Stimulated activated CD4-positive, alpha-beta T cell treated with anti-CD3 and anti-CD28 coated beads, Interleukin-15, amount 100 ng/mL, for 1 hour (primary cell): ENCODE data around the gene TCEAL1.
"Not testable (repeated sequence)": the region's sequence is repeated elsewhere in the genome, so short reads cannot be mapped to it uniquely, and the experiment has no call there.

Experiments
- DNase-seq, 2 donors: peaks; one replicate each; pipeline ENCODE4 v3.0.0-alpha.2; 2020; ENCODE audit warnings: low read depth in 1 of 2, low spot score in 1 of 2

TCEAL1 gene

DNA sequence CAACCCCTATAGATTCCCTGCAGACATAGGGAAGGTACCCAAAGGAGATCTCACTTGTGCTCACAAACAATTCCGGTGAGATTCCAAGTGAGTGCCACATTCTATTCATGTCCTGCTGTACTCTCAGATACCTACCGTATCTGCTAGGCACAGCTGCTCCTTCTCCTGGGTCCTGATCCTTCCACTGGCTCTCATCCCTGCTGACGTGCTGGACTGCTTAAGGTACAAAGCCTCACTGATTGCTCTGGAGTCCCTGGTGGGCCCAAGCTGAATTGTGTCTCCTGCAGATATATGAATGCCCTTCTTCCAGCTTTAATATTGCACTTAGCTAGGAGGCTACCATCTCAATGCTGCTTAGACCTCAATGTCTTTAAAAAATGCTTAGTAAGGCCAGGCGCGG lies 2.4 kb downstream of the TCEAL1 start:
- DNase-seq = no peak

DNA sequence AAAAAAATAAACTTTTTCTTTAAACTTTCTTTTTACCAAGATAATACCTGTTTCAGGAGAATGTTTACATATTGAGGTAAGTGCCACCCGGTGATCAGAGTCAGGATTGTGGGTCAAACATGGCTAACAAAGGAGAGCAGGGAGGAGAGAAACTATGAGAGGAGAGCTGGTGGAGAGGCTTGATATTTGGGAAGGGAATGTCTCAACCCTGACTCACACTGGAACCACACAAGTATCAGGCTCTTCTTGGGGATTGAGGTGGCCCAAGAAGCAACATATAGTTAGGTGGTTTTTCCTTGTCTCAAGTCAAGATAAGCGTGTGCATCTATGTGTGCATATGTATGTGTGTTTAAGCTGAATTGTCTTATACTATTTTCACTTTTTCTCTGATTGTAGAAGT lies 6.7 kb downstream of the TCEAL1 start:
- DNase-seq = no peak

DNA sequence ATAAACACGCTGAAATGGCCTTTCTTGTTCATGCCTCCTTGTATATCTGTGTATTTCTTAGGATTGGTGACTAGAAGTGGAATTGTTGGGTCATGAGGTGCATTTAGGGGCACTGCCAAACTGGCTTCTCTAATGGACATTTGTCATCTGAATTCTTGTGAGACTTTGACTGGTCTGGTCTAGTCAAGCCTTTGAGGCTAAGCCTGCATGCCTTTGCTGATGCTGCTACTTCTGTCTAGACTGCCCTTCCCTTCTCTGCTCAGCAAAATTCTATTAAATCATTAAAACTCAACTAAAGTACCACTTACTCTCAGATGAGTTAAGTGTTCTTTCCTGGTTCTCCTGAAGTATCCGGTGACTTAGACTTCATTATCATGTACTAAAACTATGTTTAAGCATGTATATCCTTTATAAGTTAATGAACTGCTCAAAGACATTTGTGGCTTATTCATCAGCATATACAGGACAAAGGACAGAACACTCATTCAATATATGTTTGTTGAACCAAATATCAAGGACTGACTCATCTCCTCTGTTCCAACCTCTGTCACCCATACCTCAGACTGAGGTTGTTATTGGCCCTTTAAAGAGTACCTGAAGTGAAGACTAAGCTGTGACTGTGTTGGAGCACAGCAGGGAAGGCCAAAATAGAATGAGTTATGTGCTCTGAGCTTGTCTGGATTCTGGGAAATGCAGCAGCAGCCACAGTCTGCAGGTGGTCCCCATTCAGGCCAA lies 9.0 kb downstream of the TCEAL1 start:
- no peak for DNase-seq

DNA sequence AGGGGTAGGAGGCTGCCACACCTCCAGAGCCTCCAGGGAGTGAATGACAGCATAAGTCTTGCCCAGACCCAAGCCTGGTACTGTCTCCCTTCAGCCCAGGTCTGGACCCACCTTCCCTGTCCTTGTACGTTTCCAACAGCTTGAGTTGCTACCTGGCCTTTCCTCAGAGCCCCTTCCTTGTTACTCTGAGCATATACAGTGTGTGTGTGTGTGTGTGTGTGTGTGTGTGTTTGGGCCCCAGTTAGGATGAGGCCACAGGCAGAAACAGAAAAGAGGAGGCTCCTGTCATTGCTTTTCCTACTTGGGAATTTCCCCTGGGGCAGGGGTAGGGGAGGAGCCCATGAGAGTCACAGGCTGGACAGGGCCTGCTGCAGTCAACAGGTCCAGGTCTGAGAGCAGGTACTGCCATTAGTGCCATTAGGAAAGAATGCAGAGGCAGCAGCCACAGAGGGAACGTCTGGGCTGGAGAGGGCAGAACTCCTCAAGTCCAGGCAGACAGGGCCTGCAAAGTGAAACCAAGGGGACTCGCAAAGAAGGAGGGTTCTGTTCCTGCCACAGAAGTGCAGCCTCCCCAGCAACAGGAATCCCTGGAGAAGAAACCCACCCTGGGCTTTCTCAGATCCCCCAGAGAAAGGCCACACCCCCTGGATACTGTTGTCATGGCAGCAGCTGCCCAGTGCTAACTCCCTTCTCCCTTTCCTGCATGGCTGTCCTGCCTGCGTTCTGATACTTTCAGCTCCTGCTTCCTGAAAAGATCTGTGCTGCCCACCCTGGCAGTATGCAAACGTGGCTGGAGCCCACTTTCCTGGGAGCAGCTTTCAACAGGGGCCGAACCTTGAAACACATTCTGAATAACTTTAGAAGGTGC lies 9.9 kb downstream of the TCEAL1 start:
- DNase-seq = not testable (repeated sequence)

DNA sequence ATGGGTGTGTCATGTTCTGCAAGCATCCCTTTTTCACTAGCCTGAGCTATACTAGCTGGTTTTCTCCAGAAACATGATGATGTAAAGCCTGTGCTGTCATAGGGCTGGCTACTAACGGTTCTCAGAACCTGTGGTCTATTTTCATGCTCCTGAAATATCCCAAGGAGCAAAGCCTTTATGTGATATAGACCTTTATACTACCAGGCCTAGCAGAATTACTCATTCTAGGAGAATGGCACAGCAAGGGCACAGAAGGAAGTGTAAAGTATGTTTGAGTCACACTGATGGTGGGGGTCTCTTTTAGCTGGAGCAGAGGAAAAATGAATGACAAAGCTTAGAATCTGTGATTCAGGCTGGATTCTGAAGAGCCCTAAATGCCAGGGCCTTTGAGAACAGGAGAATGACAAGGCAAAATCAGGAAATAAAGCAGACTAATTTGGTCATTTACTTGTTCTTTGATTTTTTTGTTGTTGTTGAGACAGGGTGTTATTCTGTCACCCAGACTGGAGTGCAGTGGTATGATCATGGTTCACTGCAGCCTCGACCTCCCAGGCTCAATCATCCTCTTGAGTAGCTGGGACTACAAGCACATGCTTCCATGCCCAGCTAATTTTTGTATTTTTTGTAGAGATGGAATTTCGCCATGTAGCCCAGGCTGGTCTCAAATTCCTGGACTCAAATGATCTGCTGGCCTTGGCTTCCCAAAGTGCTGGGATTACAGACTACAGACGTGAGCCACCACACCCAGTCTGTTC lies 11.8 kb downstream of the TCEAL1 start:
- DNase-seq = no peak

DNA sequence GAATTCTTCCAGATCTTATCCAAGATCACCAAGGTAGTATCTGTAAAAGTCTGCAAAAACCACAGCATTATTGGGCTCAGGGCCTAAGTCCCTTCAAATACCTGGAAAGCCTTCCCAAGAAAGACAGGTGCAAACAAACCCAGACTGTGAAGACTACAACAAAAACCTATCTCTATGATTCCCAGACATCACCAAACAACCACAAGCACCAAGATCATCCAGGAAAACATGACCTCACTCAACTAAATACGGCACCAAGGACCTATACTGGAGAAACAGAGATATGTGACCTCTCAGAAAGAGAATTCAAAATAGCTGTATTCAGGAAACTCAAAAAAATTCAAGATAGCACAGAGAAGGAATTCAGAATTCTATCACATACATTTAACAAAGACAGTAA lies 15.3 kb downstream of the TCEAL1 start:
- DNase-seq = no peak

DNA sequence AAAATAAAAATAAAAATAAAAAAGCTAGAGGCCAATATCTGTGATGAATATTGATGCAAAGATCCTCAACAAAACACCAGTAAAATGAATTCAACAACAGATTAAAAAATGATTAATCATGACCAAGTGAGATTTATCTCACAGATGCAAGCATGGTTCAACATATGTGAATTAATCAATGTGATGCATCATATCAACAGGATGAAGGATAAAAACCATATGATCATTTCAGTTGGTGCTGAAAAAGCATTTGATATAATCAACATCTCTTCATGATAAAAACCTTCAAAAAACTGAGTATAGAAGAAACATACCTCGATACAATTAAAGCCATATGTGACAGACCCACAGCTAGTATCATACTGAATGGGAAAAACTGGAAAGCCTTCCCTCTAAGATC lies 18.9 kb downstream of the TCEAL1 start:
- no peak for DNase-seq

DNA sequence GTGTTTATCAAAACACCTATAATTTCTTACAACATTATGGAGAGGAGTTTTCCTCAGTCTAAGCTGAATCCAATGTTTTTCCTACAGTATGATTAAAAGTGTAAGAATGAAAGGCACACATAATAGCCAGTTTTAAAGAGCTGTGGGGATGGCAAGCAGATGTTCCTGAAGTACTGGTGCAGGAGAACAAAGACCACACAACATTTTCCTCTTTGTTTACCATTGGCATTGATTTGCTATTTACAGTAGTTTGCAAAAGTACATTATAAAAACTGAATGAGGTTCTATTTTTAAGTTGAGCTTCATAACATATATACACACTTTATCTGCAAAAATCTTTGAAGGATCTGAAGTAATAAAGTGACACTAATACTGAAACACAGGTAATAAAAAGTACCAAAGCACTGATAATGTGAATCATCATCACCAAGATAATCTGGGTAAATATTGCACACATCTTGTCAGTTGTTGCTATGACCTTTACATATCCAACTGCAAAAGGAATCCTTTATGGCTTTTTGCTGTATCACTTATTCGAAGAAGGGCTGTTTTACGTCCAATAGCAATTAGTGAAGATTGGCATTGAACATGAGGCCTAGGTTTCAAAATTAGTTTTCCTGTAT lies 22.5 kb downstream of the TCEAL1 start:
- DNase-seq = no peak

DNA sequence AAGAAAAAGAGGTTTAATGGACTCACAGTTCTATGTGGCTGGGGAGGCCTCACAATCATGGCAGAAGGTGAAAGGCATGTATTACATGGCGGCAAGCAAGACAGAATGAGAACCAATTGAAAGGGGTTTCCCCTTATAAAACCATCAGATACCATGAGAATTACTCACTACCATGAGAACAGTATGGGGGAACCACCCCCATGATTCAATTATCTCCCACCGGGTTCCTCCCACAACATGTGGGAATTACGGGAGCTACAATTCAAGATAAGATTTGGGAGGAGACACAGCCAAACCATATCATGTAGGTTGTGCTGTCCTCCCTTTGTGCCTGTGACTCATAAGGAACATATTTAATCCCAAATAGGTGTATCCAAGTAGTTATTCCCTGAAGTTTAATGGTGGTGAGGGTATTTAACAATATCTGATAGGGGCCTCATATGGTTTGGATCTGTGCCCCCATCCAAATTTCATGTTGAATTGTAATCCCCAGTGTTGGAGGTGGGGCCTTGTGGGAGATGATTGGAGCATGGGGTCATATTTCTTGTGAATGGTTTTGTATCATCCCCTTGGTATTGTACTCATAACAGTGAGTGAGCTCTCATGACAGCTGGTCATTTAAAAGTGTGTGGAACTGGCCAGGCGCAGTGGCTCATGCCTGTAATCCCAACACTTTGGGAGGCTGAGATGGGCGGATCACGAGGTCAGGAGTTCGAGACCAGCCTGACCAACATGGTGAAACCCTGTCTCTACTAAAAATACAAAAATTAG lies 26.6 kb downstream of the TCEAL1 start:
- not testable (repeated sequence) for DNase-seq

DNA sequence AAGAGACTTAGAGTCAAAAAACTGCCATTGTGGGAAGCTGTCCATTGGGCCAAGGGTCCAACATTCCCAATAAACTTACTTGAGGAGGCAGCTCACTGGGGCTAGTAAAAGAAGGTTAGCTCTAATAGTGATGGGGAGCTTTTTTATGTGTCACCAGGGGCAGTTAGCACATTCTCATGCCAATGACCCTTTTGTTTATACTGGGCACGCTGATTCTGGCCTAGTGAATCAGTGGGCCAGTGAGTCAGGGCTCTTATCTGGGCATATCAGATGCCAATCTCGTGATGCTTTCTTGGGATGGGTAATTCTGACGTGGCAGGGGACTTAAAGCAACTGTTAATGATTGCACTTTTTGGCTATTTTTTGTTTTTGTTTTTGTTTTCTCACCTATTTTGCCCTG lies 27.8 kb downstream of the TCEAL1 start:
- no peak for DNase-seq

DNA sequence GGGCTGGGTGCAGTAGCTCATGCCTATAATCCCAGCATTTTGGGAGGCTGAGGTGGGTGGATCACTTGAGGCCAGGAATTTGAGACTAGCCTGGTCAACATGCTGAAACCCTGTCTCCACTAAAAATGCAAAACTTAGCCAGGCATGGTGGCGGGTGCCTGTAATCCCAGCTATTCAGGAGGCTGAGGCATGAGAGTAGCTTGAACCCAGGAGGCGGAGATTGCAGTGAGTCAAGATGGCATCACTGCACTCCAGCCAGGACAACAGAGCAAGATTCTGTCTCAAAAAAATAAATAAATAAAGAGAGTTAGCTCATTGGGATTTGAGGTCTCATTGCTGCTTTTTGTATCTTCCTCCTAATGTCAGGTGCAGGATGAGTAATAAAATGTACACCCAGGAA lies 28.3 kb downstream of the TCEAL1 start:
- not testable (repeated sequence) for DNase-seq

DNA sequence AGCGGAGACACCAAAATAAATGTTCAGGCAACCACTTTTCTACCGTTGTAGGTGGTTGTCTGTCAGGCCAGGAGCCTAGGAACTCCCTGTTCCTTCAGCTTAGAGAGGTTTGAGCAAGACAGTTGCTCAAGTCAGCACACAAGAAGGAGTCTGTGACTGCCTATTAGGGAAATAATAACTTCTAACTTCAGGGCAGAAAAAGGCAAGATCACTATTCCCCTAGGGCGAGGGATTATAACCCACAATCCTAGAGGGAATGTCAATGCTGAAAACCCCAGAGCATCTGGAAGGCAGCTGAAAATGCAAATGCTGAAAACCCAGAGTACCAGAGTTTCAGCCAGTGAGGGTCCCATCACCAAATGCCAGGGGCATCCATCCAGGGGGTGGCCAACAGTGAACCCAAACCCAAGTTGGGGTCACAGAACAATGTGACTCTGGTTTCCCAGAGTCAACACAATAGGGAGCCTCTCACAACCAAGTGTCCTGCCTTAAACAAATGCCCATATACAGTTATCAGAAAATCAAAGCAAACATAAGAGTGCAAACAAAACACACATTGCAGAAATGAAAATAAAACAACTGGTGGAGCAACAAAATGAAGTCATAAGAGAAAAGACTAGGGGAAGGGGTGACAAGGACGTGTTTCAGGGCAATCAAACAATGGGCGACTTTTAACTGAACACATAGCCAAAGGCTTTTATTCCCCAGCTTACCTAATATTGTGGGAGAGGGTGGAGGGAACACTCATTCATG lies 30.1 kb downstream of the TCEAL1 start:
- DNase-seq = no peak

DNA sequence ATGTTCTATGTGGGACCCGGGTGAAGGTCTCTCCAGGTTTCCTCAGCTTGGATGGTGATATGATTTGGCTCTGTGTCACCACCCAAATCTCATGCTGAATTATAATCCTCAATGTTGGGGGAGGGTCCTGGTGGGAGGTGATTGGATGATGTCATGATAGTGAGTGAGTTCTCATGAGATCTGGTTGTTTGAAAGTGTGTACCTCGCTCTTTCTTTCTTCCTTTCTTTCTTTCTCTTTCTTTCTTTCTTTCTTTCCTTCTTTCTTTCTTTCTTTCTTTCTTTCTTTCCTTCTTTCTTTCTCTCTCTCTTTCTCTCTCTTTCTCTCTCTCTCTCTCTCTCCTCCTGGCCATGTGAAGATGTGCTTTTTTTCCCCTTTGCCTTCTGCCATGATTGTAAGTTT lies 30.7 kb downstream of the TCEAL1 start:
- DNase-seq = not testable (repeated sequence)

DNA sequence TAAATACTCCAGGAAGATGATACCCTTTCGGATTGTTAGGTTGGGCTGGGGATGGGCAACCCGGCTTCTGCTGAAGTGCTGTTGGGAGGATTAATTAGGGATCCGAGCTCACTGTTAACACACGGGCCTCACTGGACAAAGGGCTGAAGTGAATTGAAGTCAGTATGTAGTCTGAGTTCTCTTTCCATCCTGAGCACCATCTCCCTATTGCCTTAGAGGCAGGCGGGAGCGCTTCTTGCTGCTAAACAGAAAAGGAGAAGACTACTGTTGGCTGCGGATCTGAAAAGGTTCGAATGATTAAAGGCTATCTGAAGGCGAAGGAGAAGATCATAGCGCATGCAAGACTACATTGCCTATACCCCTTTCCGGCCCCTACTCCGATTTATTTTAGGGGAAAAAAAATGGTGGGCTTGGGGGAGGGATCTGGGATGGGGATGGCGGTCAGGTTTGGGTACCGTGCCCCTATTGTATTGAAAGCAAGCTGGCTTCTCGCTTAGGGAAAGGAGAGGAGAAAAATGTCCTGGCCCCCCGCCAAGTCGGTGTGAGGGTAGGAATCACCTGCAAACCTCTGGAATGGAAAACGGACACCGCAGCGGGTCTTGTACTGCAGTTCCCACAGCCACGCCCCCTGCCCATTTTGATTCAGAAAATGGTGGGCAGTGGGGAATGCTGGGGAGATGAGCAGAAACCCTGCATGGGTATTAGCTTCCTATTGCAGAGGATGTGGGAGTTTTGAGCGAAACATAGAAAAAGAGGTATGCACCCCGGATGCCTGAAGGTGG lies 35.4 kb downstream of the TCEAL1 start:
- no peak for DNase-seq

DNA sequence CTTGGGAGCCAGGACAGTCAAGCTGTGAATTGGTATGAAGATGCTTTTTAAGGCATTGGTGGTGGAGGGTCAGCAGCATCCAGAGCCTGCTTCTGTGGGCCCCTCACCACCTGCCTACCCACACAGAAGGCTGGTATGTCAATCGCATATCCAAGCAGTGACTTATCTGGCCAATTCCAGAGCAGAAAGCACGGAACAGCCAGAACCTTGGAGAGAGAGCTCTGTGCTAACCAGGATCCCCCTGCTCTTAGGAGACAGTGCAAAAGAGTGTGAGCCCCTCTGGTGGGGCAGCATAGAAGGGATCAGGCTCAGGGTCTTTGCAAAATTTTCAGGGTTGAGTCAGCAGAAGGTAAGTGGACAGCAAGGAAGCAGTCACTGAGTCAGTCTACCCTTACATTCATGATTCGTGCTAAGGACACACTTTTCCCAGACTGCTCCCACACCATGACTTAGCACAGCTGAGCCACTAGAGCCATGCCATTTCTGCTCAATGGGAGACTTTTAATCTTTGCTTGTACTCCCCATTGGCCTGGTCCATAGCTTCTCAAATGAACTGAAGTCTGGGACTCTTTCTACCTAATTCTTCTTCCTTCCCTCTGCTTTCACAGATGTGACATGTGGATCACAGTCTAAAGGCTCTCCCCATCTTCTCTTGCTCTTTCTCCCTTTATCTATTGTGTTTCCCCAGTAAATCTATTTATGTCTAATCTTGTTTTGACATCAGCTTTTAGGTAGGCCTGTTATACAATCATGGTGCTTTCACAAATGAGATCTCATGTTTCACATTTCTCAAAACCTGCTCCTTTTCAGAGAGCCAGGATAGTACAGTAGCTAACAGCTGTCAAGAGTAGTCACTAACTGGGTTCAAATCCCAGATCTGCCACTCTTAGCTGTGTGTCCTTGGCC lies 37.7 kb downstream of the TCEAL1 start:
- DNase-seq = no peak

DNA sequence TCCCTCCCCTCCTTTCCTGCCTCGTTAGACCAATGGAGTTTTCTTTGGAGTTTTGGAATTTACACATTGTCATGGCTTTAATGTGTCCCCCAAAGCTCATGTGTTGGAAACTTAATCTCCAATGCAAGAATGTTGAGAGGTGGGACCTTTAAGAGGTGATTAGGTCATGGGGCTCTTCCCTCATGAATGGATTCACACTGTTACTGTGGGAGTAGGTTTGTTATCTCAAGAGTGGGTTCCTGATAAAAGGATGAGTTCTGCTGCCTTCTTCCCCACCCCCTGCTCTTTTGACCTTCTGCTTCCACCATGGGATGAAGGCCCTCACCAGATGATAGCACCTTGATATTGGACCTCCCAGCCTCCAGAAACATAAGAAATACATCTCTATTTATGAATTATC lies 41.0 kb downstream of the TCEAL1 start:
- no peak for DNase-seq

DNA sequence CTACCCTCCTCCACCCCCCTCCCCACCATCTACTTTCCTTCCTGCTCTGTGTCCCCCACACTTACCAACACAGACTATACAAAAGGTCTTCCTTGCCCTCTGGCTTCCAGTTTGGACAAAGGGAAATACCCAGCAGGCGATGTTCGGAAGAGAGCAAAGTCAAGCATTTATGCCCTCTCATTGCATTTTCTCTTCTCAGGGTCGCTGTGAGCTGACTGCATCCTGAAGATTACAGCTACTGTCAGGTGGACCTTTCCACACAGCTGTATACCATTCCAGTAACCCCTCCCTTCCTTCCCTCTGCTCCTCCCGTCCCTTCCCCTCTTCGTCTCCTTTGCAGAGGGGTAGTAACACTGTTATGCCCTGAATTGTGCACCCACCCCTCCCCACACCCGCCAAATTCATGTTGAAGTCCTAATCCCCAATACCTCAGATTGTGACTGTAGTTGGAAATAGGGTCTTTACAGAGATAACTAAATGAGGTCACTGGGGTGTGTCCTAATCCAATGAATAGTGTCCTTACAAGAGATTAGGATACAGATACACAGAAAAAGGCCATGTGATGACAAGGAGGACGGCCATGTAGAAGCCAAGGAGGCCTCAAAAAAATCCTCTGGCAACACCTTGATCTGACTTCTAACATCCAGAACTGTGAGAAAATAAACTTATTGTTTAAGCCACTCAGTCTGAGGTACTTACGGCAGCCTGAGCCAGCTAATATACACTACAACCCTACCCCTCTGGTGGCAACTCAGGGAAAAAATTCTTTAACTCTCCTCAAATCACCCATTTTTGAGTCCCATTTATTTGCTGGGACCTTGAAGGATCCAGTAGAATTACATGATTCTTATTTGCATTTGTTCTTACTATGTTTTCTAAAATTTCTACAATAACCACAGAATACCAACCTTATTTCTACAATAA lies 46.0 kb downstream of the TCEAL1 start:
- DNase-seq = no peak
